GM12872 (cell line): ENCODE results near the gene WDTC1.

Source experiments
- TF ChIP-seq, protein P1 (sequence below): IDR thresholded peaks from 3 replicates; pipeline ENCODE4 v1.5.1; 2011; ENCODE audit warnings: low read depth, mild to moderate bottlenecking, low read length, moderate library complexity; ENCODE audit not compliant: insufficient read depth

The WDTC1 gene

DNA sequence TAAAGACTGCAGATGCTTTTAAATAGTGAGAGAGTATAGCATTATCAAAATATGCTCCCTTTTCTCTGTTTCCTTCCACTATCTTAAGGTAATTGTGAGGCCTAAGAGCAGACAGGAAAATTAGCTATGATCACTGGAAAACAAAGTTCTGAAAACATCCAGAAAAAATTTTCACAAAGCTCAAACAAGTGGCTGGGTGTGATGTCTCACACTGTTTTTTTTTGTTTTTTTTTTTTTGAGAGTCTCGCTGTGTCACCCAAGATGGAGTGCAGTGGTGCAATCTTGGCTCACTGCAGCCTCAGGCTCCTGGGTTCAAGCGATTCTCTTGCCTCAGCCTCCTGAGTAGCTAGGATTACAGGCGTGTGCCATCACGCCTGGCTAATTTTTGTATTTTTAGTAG is 7.2 kb downstream of the WDTC1 start:
- TF ChIP-seq, protein P1, sequence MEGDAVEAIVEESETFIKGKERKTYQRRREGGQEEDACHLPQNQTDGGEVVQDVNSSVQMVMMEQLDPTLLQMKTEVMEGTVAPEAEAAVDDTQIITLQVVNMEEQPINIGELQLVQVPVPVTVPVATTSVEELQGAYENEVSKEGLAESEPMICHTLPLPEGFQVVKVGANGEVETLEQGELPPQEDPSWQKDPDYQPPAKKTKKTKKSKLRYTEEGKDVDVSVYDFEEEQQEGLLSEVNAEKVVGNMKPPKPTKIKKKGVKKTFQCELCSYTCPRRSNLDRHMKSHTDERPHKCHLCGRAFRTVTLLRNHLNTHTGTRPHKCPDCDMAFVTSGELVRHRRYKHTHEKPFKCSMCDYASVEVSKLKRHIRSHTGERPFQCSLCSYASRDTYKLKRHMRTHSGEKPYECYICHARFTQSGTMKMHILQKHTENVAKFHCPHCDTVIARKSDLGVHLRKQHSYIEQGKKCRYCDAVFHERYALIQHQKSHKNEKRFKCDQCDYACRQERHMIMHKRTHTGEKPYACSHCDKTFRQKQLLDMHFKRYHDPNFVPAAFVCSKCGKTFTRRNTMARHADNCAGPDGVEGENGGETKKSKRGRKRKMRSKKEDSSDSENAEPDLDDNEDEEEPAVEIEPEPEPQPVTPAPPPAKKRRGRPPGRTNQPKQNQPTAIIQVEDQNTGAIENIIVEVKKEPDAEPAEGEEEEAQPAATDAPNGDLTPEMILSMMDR: no peak

DNA sequence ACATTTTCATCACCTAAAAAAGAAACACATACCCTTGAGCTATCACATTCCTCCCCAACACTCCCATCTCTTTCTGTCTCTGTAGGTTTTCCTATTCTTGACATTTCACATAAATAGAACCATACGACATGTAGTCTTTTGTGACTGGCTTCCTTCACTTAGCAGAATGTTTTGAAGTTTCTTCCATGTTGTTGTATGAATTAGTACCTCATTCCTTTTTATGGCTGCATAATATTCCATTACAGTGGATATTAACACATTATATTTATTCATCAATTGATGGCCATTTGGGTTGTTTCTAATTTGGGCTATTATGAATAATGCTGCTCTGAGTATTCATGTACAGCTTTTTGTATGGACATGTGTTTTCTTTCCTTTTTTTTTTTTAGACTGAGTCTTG is 11.8 kb downstream of the WDTC1 start:
- TF ChIP-seq, protein P1: no peak

DNA sequence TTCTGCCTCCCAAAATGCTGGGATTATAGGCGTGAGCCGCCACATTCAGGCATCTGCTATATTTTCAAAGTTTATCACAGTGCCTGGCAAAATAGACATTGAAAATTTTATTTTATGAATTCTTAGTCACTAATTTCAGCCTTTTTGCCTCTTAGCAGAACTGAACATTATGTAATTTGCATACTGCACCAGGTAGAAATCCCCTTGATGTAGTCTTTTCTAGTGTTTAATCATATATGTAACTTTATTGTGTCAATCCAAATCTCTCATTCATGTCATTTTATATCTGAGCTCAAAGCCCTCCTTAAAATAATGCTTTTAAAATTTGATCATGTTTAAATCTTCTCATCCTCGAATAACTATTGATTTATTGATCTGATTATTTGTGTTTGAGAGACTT is 19.2 kb downstream of the WDTC1 start:
- TF ChIP-seq, protein P1: no peak

DNA sequence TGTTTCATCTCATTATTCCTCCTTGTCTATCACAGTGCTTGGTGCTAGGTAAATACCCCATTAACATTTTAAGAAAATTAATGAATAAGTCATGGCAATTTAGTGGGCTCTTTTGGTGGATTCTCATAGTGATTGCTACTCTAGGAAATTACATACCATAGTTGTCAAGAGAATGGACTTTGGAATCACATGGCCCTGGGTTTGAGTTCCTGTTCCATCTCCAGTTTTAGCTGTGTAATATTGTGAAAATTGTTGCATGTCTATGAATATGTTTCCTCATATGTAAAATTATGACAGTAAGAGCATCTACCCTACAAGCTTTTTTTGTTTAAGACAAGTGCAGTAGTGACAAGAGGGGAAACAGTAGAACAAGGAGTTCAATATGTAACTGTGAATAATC is 20.7 kb downstream of the WDTC1 start:
- TF ChIP-seq, protein P1: no peak

DNA sequence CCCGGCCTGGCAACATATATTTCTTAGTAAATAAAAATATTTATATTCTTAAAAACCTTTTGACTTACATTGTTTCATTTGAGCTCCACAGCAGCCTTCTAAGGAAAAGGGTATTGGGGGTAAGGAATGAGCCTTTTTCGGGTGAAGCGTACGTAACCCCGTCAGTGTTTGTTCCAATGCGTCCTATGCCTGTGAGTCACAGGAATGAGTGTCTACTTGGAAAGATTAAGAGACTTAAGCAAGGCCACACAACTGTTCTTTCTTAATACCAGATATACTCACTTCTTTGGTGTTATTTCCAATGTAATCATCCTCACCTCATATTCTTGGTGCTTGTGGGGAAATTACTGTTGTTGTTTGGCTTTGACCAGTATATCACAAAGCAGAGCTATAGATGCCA is 22.7 kb downstream of the WDTC1 start:
- TF ChIP-seq, protein P1: no peak

DNA sequence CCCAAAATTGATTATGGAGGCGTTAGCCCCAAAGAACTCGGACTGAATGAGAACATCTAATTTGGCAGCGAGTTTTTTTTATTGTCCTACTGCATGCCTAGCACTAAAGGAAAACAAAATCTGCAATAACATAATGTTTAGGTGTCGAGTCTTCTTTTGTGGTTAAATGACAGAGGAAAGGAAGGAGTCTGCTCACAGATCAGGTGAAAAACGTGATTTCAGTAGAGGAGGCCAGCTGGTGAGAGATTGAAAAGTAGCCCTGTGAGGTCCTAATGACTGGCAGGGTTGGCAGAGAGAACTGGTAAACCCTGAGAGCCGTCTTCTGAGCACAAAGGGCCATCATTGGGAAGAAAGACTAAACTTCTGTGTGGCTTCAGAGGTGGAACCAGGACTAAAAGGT is 24.2 kb downstream of the WDTC1 start:
- TF ChIP-seq, protein P1: no peak

DNA sequence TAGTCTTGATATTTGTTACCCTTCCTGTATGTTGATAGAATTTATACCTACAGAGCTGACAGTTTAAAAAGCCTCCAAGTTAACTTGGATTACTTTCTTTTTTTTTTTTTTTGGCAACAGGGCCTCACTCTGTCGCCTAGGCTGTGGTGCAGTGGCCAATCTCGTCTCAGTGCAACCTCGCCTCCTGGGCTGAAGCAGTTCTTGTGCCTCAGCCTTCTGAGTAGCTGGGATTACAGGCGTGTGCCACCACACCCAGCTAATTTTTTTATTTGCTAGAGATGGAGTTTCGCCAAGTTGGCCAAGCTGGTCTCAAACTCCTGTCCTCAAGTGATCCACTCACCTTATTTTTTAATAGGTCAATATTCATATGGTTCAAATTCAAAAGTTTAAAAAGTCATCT is 32.7 kb downstream of the WDTC1 start:
- TF ChIP-seq, protein P1: no peak

DNA sequence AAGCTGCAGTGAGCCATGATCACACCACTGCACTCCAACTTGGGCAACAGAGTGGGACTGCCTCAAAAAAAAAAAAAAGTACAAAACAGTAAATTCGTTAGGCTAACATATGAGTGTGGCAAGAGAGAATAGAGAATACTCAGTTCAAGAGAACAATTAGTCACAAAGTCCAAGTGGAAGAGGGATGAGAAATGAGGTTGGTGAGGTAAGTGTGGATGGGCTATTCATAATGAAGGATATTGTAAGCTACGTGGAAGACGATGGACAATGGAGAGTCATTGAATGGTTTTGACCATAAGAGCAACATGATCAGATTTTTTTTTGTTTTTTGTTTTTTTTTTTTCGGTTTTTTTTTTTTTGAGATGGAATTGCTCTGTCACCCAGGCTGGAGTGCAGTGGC is 34.8 kb downstream of the WDTC1 start:
- TF ChIP-seq, protein P1: no peak
